IMR-90 (cell line): ENCODE data around the gene OSM. TPM values are rescaled to one million over a fixed set of nuclear protein-coding genes. Genes with fewer than 3 reads are reported as not detected.

Experiments
- ATAC-seq: fragments of 200-7000 bp; cut with Tn5 transposase; 2 replicates; pipeline ENCODE4 v1.9.1; 2020; ENCODE audit warnings: low read depth, mild to moderate bottlenecking, moderate library complexity
- BruUV-seq: library from RNA; stranded (reverse); fragments of 400-500 nt; replicated peaks from 2 replicates; lab custom pipeline; 2021; lab: Mats Ljungman, UMichigan
- CTCF ChIA-PET: fragments of 300-600 bp; formaldehyde crosslinking; extraction: SDS; loops from one replicate; lab custom pipeline; 2021; ENCODE audit warnings: antibody characterized with exemption; lab: Yijun Ruan, JAX
- POLR2A ChIA-PET: fragments of 300-600 bp; sonication (Branson Sonifier 250); formaldehyde crosslinking; loops from one replicate; lab custom pipeline; 2022; ENCODE audit warnings: antibody characterized with exemption; ENCODE audit not compliant: unreplicated experiment; lab: Charles Lee
- DNase-seq: peaks from one replicate; pipeline ENCODE4 v3.0.0; 2013
- H2AFZ ChIP-seq: replicated peaks from 2 replicates; pipeline ENCODE3; 2013; ENCODE audit warnings: low read length, mild to moderate bottlenecking; ENCODE audit not compliant: poor library complexity
- H2AK5ac ChIP-seq: 2 replicates; pipeline ENCODE4 v1.6.1; 2013; ENCODE audit warnings: low read depth, low read length, inconsistent platforms
- H2AK9ac ChIP-seq: replicated peaks from 2 replicates; pipeline ENCODE3; 2013; ENCODE audit warnings: mild to moderate bottlenecking, low read depth, low read length, moderate library complexity; ENCODE audit not compliant: poor library complexity
- H2BK120ac ChIP-seq: 2 replicates; pipeline ENCODE4 v1.6.1; 2013; ENCODE audit warnings: low read depth, low read length, inconsistent platforms
- H2BK15ac ChIP-seq: 3 replicates; pipeline ENCODE4 v1.6.1; 2013; ENCODE audit warnings: low read depth, low read length, inconsistent platforms
- H2BK20ac ChIP-seq: 2 replicates; pipeline ENCODE4 v1.6.1; 2013; ENCODE audit warnings: low read depth, mild to moderate bottlenecking, inconsistent platforms, low read length, moderate library complexity
- H2BK5ac ChIP-seq: 2 replicates; pipeline ENCODE4 v1.6.1; 2013; ENCODE audit warnings: mild to moderate bottlenecking, low read depth, low read length, inconsistent platforms; ENCODE audit not compliant: poor library complexity, severe bottlenecking
- H3K14ac ChIP-seq: replicated peaks from 2 replicates; pipeline ENCODE4 v1.6.1; 2013; ENCODE audit warnings: low read depth, low read length, inconsistent platforms
- H3K18ac ChIP-seq: 2 replicates; pipeline ENCODE4 v1.6.1; 2013; ENCODE audit warnings: low read depth, low read length, control low read depth
- H3K23ac ChIP-seq: 2 replicates; pipeline ENCODE4 v1.6.1; 2013; ENCODE audit warnings: low read depth, low read length, inconsistent platforms
- H3K27ac ChIP-seq: 2 replicates; pipeline ENCODE4 v1.5.1; 2013; ENCODE audit warnings: mild to moderate bottlenecking, control low read depth, low read length; ENCODE audit not compliant: insufficient read depth
- H3K27me3 ChIP-seq: 2 replicates; pipeline ENCODE4 v1.6.1; 2013; ENCODE audit warnings: low read length; ENCODE audit not compliant: control insufficient read depth, insufficient read depth
- H3K36me3 ChIP-seq: 2 replicates; pipeline ENCODE4 v1.6.1; 2013; ENCODE audit warnings: low read length, mixed read lengths; ENCODE audit not compliant: control insufficient read depth, insufficient read depth
- H3K4ac ChIP-seq: 2 replicates; pipeline ENCODE4 v1.6.1; 2013; ENCODE audit warnings: low read depth, low read length, inconsistent platforms
- H3K4me1 ChIP-seq: 2 replicates; pipeline ENCODE4 v1.6.1; 2013; ENCODE audit warnings: low read length, mixed read lengths; ENCODE audit not compliant: control insufficient read depth, insufficient read depth
- H3K4me2 ChIP-seq: 2 replicates; pipeline ENCODE4 v1.6.1; 2013; ENCODE audit warnings: low read depth, mild to moderate bottlenecking, control low read depth, low read length, moderate library complexity
- H3K4me3 ChIP-seq: 2 replicates; pipeline ENCODE4 v1.5.1; 2013; ENCODE audit warnings: low read depth, mild to moderate bottlenecking, control low read depth, low read length, moderate library complexity; ENCODE audit not compliant: insufficient read depth
- H3K56ac ChIP-seq: 2 replicates; pipeline ENCODE4 v1.6.1; 2013; ENCODE audit warnings: low read length, inconsistent platforms; ENCODE audit not compliant: insufficient read depth; ENCODE audit errors: extremely low read depth
- H3K79me1 ChIP-seq, 2 experiments: 2 replicates each; pipeline ENCODE4 v1.6.1; 2013; ENCODE audit warnings: low read length in 2 of 2, inconsistent platforms in 1 of 2, low read depth in 1 of 2
- H3K9ac ChIP-seq: 2 replicates; pipeline ENCODE4 v1.6.1; 2013; ENCODE audit warnings: low read depth, low read length, control low read depth
- H3K9me1 ChIP-seq: 2 replicates; pipeline ENCODE4 v1.6.1; 2013; ENCODE audit warnings: low read length, inconsistent platforms; ENCODE audit not compliant: insufficient read depth
- H3K9me3 ChIP-seq: 2 replicates; pipeline ENCODE4 v1.6.1; 2013; ENCODE audit warnings: low read length; ENCODE audit not compliant: control insufficient read depth, insufficient read depth
- H4K20me1 ChIP-seq: 2 replicates; pipeline ENCODE4 v1.6.1; 2013; ENCODE audit warnings: low read length, inconsistent platforms; ENCODE audit not compliant: insufficient read depth
- H4K5ac ChIP-seq: 2 replicates; pipeline ENCODE4 v1.6.1; 2013; ENCODE audit warnings: mild to moderate bottlenecking, low read depth, low read length, control low read depth
- H4K8ac ChIP-seq, 2 experiments: 2 replicates each; pipeline ENCODE4 v1.6.1; 2013; ENCODE audit warnings: low read depth in 2 of 2, low read length in 2 of 2, control low read depth in 1 of 2, inconsistent platforms in 1 of 2
- H4K91ac ChIP-seq: 2 replicates; pipeline ENCODE4 v1.6.1; 2013; ENCODE audit warnings: low read depth, low read length, inconsistent platforms; ENCODE audit not compliant: insufficient read depth
- CTCF ChIP-seq: conservative IDR thresholded peaks from 2 replicates; pipeline ENCODE4 v1.5.1; 2012; ENCODE audit warnings: mild to moderate bottlenecking, low read depth, low read length, improper control_type of control experiment
- FOS ChIP-seq: fragments of 150-350 bp; IDR thresholded peaks from 2 replicates; pipeline ENCODE4 v1.6.1; 2016; ENCODE audit warnings: low read depth, low read length
- NFE2L2 ChIP-seq: fragments of 150-350 bp; IDR thresholded peaks from 2 replicates; pipeline ENCODE4 v1.6.1; 2016; ENCODE audit warnings: low read depth, mild to moderate bottlenecking, low read length
- SMC3 ChIP-seq: fragments of 150-350 bp; IDR thresholded peaks from 2 replicates; pipeline ENCODE4 v1.6.1; 2016; ENCODE audit warnings: low read depth, mild to moderate bottlenecking, antibody characterized with exemption, low read length, moderate library complexity
- WGBS, 2 experiments: methylation state at CpG; one replicate each; pipeline versions ENCODE4 v1.1.5 to v1.1.7; 2013; ENCODE audit warnings: missing lambda C conversion rate in 2 of 2; ENCODE audit not compliant: insufficient read length in 1 of 2; ENCODE audit errors: extremely low coverage in 2 of 2; 5-methylcytosine and 5-hydroxymethylcytosine counted together
- dilution Hi-C: fragments of 300-500 bp; cut with HindIII; formaldehyde crosslinking; loops from one replicate; pipeline ENCODE4 v1.14.3; 2018; ENCODE audit warnings: low sequenced_read_pairs; ENCODE audit not compliant: unreplicated experiment
- in situ Hi-C: fragments of 300-500 bp; cut with MboI; formaldehyde crosslinking; loops from 3 replicates; pipeline ENCODE4 v1.14.3; 2019; ENCODE audit warnings: low sequenced_read_pairs, inconsistent platforms, mixed read lengths
- intact Hi-C: fragments of 100-400 bp; cut with micrococcal nuclease; formaldehyde crosslinking; loops from 2 replicates; pipeline ENCODE4 v1.10.0; 2022
- polyA plus RNA-seq, 3 experiments: library from polyadenylated mRNA; depleted of rRNA; stranded (reverse); fragments of >200 nt; gene quantifications; 2 replicates each; pipeline ENCODE4 v1.2.3, GENCODE V29; 2012; ENCODE audit warnings: low replicate concordance in 1 of 3
- total RNA-seq: library from RNA; depleted of rRNA; stranded (reverse); fragments of >200 nt; gene quantifications from 2 replicates; pipeline ENCODE4 v1.2.3, GENCODE V29; 2012

The OSM gene
- total and polyA plus RNA-seq, 2 of the 4 experiments (the other 2 are of a cell fraction) = not detected

- POLR2A ChIA-PET = no interaction called here
- Histone ChIP-seq H4K91ac (no peak overlapping the region), H3K4me3 (no peak overlapping the region), H3K18ac (no peak overlapping the region), H3K4me1 (peaks cover 8% of the 10 kb centered on the region), H2BK20ac (no peak overlapping the region), H2AK9ac (no peak overlapping the region), H4K20me1 (no peaks in the 10 kb centered on the region), H3K4ac (no peak overlapping the region), H3K9me3 (no peaks in the 10 kb centered on the region), H4K5ac (no peak overlapping the region), H3K23ac (no peak overlapping the region), H3K27me3 (no peaks in the 10 kb centered on the region), H3K56ac (no peak overlapping the region), H4K8ac (no peak overlapping the region), H3K27ac (no peak overlapping the region), H3K36me3 (no peaks in the 10 kb centered on the region), H3K9me1 (0 out of 2 replicates have a peak, but pooled peaks cover 1% of the 10 kb centered on the region), H3K14ac (no peak overlapping the region), H3K79me1 (no peaks in the 10 kb centered on the region), H2BK5ac (no peak overlapping the region), H2AFZ (no peak overlapping the region), H2AK5ac (peak overlapping the region; percentile 41; the same call in 1 of the 2 replicates), H2BK15ac (0 out of 3 replicates have a peak overlapping the region, but pooled peaks have one; percentile 16), H2BK120ac (no peak overlapping the region), H3K4me2 (no peak overlapping the region), H3K9ac (no peak overlapping the region)
- DNase-seq (no peak), ATAC-seq (no peak)
- no CpG with 5 or more reads among the region's 8 CpGs for WGBS, 2 experiments
- CTCF ChIA-PET = no interaction called here
- in situ Hi-C loops (no loop called here), dilution Hi-C loops (no loop called here), intact Hi-C loops (no loop called here)
- TF ChIP-seq FOS = no peak
- TF ChIP-seq NFE2L2 = no peak
- TF ChIP-seq SMC3 = no peak
- TF ChIP-seq CTCF = peak; percentile 24
- BruUV-seq = no TSS peak
These were observed 47.5 kb downstream of the OSM start for GRCh38 chr22:30219049-30219654.
